Lower leg skin (tissue), 4 donors: ENCODE data around the gene ADAMTSL1. TPM values are rescaled to one million over a fixed set of nuclear protein-coding genes. Genes with fewer than 3 reads are reported as not detected.

ENCODE experiments used
- DNase-seq, 2 donors: peaks; one replicate each; pipeline ENCODE4 v3.0.0-alpha.2; 2019; ENCODE audit warnings: low spot score in 2 of 2
- H3K4me3 ChIP-seq: fragments of 200-600 bp; sonication (generic); 2 replicates; pipeline ENCODE4 v1.5.1; 2017; ENCODE audit warnings: mild to moderate bottlenecking, low read depth; ENCODE audit not compliant: poor library complexity, severe bottlenecking
- POLR2A ChIP-seq, 2 donors: fragments of 450-650 bp; IDR thresholded peaks; one replicate each; pipeline ENCODE4 v1.6.1; 2016 to 2017; ENCODE audit warnings: antibody characterized with exemption in 2 of 2, mild to moderate bottlenecking in 1 of 2, moderate library complexity in 1 of 2
- WGBS, 2 donors: methylation state at CpG; one replicate each; pipeline ENCODE4 v1.1.5; 2018; 5-methylcytosine and 5-hydroxymethylcytosine counted together
- intact Hi-C: fragments of 100-400 bp; cut with DNase I; formaldehyde crosslinking; loops from one replicate; pipeline ENCODE4 v1.15.0; 2023; ENCODE audit warnings: low total_unique reads
- total RNA-seq, 4 donors: library from RNA; depleted of rRNA; stranded (reverse); fragments of >200 nt; gene quantifications; one replicate each; pipeline ENCODE4 v1.1.0, GENCODE V29; 2016
- TF ChIP-seq, protein P1 (sequence below), 3 donors: fragments of 450-650 bp; IDR thresholded peaks; one replicate each; pipeline ENCODE4 v1.5.1; 2016; ENCODE audit warnings: antibody characterized with exemption in 3 of 3, mild to moderate bottlenecking in 3 of 3, moderate library complexity in 2 of 3

The ADAMTSL1 gene
- total RNA-seq, 4 donors from 2014 or later, result 1.2 to 3.6 (median 1.9) TPM

GRCh38 chr9:18905028-18905882 lies 431.3 kb downstream of the ADAMTSL1 start:
- DNase-seq, result no peak
- WGBS, 2 donors, result 81 to 83% methylated on average over 11 of the region's 11 CpGs
- intact Hi-C loops, result no loop called here
- TF ChIP-seq, protein P1, sequence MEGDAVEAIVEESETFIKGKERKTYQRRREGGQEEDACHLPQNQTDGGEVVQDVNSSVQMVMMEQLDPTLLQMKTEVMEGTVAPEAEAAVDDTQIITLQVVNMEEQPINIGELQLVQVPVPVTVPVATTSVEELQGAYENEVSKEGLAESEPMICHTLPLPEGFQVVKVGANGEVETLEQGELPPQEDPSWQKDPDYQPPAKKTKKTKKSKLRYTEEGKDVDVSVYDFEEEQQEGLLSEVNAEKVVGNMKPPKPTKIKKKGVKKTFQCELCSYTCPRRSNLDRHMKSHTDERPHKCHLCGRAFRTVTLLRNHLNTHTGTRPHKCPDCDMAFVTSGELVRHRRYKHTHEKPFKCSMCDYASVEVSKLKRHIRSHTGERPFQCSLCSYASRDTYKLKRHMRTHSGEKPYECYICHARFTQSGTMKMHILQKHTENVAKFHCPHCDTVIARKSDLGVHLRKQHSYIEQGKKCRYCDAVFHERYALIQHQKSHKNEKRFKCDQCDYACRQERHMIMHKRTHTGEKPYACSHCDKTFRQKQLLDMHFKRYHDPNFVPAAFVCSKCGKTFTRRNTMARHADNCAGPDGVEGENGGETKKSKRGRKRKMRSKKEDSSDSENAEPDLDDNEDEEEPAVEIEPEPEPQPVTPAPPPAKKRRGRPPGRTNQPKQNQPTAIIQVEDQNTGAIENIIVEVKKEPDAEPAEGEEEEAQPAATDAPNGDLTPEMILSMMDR (IDR thresholded peaks at IDR 0.05), result no peak
- TF ChIP-seq POLR2A (IDR thresholded peaks at IDR 0.05), result no peak
- no peak overlapping the region for H3K4me3 ChIP-seq

- no peak for DNase-seq
- intact Hi-C loops, result no loop called here
- H3K4me3 ChIP-seq, result no peak overlapping the region
- 88 to 89% methylated on average over 9 of the region's 9 CpGs for WGBS, 2 donors
- TF ChIP-seq POLR2A (IDR thresholded peaks at IDR 0.05), result no peak
- TF ChIP-seq, protein P1 (IDR thresholded peaks at IDR 0.05), result no peak
Observed at GRCh38 chr9:18905883-18906629, 432.1 kb downstream of the ADAMTSL1 start.

DNA sequence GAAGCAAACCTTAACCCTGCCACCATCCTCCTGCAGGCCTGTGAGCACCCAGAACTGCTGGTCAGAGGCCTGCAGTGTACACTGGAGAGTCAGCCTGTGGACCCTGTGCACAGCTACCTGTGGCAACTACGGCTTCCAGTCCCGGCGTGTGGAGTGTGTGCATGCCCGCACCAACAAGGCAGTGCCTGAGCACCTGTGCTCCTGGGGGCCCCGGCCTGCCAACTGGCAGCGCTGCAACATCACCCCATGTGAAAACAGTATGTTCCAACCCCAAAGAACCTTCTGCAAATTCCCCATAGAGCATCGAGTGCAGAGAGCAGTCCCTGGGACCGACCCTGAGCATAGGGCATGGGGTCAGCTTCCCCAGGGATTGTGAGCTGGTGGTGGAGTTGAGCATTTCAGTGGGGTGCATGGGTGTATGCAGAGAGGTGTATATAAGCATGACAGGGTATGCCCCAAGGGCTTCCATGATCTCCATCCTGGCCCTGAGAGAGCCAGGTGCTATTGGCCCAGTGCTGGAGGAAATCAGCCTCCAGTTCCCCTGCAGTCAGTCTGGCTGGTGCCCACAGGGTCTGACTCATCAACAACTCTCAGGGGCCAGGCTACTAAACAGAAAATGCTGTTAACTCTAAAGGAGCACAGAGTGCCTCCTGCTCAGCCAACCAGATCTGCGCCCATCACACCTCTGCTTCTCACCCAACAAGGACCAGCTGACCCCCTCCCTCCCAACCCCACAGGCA lies 432.9 kb downstream of the ADAMTSL1 start:
- DNase-seq, result no peak
- TF ChIP-seq POLR2A (IDR thresholded peaks at IDR 0.05), result no peak
- TF ChIP-seq, protein P1 (IDR thresholded peaks at IDR 0.05), result no peak
- intact Hi-C loops, result no loop called here
- H3K4me3 ChIP-seq, result no peak overlapping the region
- WGBS, 2 donors, result 45 to 50% methylated on average over 5 to 9 of the region's 9 CpGs

GRCh38 chr9:18907927-18908625 lies 434.1 kb downstream of the ADAMTSL1 start:
- intact Hi-C loops, result no loop called here
- H3K4me3 ChIP-seq, result no peak overlapping the region
- WGBS, 2 donors, result 70 to 73% methylated on average over 15 of the region's 15 CpGs
- TF ChIP-seq, protein P1 (IDR thresholded peaks at IDR 0.05), result no peak
- TF ChIP-seq POLR2A (IDR thresholded peaks at IDR 0.05), result no peak
- peak in 1 of 2 donors; percentile 75 for DNase-seq
